ENCODE data around the gene PKNOX2. TPM values are rescaled to one million over a fixed set of nuclear protein-coding genes. Genes with fewer than 3 reads are reported as not detected.

The PKNOX2 gene
- total RNA-seq, 1 donor from 2014 or later, result 21.5 TPM

- peaks cover 5% of the 10 kb centered on the region for H3K27me3 Mint-ChIP-seq (ENCODE audit: low read depth)
- no peak for DNase-seq (ENCODE audit: low read depth, low spot score)
- no peak for TF ChIP-seq CTCF (conservative IDR thresholded peaks at IDR 0.05)
- H3K4me3 Mint-ChIP-seq, result no peak overlapping the region
- no peaks in the 10 kb centered on the region for H3K36me3 Mint-ChIP-seq (ENCODE audit: low read depth)
- H3K27ac Mint-ChIP-seq (ENCODE audit: unreplicated experiment), result no peak overlapping the region
- H3K9me3 Mint-ChIP-seq, result no peaks in the 10 kb centered on the region
- peaks cover 32% of the 10 kb centered on the region for H3K4me1 Mint-ChIP-seq
These were observed 86.6 kb downstream of the PKNOX2 start for GRCh38 chr11:125251214-125251545.

- H3K27me3 Mint-ChIP-seq (ENCODE audit: low read depth), result peaks cover 5% of the 10 kb centered on the region
- H3K4me3 Mint-ChIP-seq, result no peak overlapping the region
- no peaks in the 10 kb centered on the region for H3K36me3 Mint-ChIP-seq (ENCODE audit: low read depth)
- H3K9me3 Mint-ChIP-seq, result no peaks in the 10 kb centered on the region
- H3K27ac Mint-ChIP-seq (ENCODE audit: unreplicated experiment), result peak overlapping the region; percentile 9
- TF ChIP-seq CTCF (conservative IDR thresholded peaks at IDR 0.05), result no peak
- peaks cover 36% of the 10 kb centered on the region for H3K4me1 Mint-ChIP-seq
- DNase-seq (ENCODE audit: low read depth, low spot score), result no peak
These were observed 87.4 kb downstream of the PKNOX2 start for GRCh38 chr11:125251956-125252355.

GRCh38 chr11:125253289-125253688 lies 88.7 kb downstream of the PKNOX2 start:
- Mint-ChIP-seq H3K4me3 (no peak overlapping the region), H3K27ac (ENCODE audit: unreplicated experiment) (no peak overlapping the region), H3K36me3 (ENCODE audit: low read depth) (no peaks in the 10 kb centered on the region), H3K27me3 (ENCODE audit: low read depth) (peaks cover 6% of the 10 kb centered on the region), H3K4me1 (peaks cover 39% of the 10 kb centered on the region), H3K9me3 (no peaks in the 10 kb centered on the region)
- no peak for DNase-seq (ENCODE audit: low read depth, low spot score)
- no peak for TF ChIP-seq CTCF (conservative IDR thresholded peaks at IDR 0.05)

GRCh38 chr11:125253795-125254525 lies 89.4 kb downstream of the PKNOX2 start:
- TF ChIP-seq CTCF (conservative IDR thresholded peaks at IDR 0.05), result no peak
- no peaks in the 10 kb centered on the region for H3K9me3 Mint-ChIP-seq
- no peak overlapping the region for H3K4me3 Mint-ChIP-seq
- no peak for DNase-seq (ENCODE audit: low read depth, low spot score)
- peak overlapping the region; percentile 25 for H3K27ac Mint-ChIP-seq (ENCODE audit: unreplicated experiment)
- peaks cover 6% of the 10 kb centered on the region for H3K27me3 Mint-ChIP-seq (ENCODE audit: low read depth)
- H3K4me1 Mint-ChIP-seq, result peaks cover 41% of the 10 kb centered on the region
- H3K36me3 Mint-ChIP-seq (ENCODE audit: low read depth), result no peaks in the 10 kb centered on the region

- H3K4me1 Mint-ChIP-seq, result peaks cover 40% of the 10 kb centered on the region
- DNase-seq (ENCODE audit: low read depth, low spot score), result no peak
- H3K27me3 Mint-ChIP-seq (ENCODE audit: low read depth), result peaks cover 11% of the 10 kb centered on the region
- H3K4me3 Mint-ChIP-seq, result no peak overlapping the region
- H3K27ac Mint-ChIP-seq (ENCODE audit: unreplicated experiment), result no peak overlapping the region
- no peaks in the 10 kb centered on the region for H3K36me3 Mint-ChIP-seq (ENCODE audit: low read depth)
- no peak for TF ChIP-seq CTCF (conservative IDR thresholded peaks at IDR 0.05)
- H3K9me3 Mint-ChIP-seq, result no peaks in the 10 kb centered on the region
These were observed 92.1 kb downstream of the PKNOX2 start for GRCh38 chr11:125256541-125257189.
